Stimulated activated naive CD8-positive, alpha-beta T cell treated with anti-CD3 and anti-CD28 coated beads, Interleukin-15, amount 100 ng/mL, for 72 hours (primary cell): ENCODE data around the gene RHCG.

Experiments
- ATAC-seq: fragments of 150-1000 bp; cut with Tn5 transposase; 2 replicates; pipeline ENCODE4 v1.10.0; 2021; ENCODE audit warnings: mild to moderate bottlenecking, moderate library complexity
- DNase-seq, 2 donors: peaks; one replicate each; pipeline ENCODE4 v3.0.0; 2021 to 2022
- H3K27ac Mint-ChIP-seq, 2 donors: one replicate each; pipeline ENCODE4 v1.8.0; 2022; ENCODE audit warnings: mild to moderate bottlenecking in 2 of 2, mixed read lengths in 2 of 2, moderate library complexity in 2 of 2
- H3K27me3 Mint-ChIP-seq: one replicate; pipeline ENCODE4 v1.8.0; 2022; ENCODE audit warnings: mixed read lengths
- H3K4me1 Mint-ChIP-seq: one replicate; pipeline ENCODE4 v1.8.0; 2022; ENCODE audit warnings: mild to moderate bottlenecking, mixed read lengths
- H3K4me3 Mint-ChIP-seq, 2 donors: one replicate each; pipeline ENCODE4 v1.8.0; 2022; ENCODE audit warnings: mild to moderate bottlenecking in 2 of 2, mixed read lengths in 2 of 2, moderate library complexity in 1 of 2
- H3K9me3 Mint-ChIP-seq, 2 donors: one replicate each; pipeline ENCODE4 v1.8.0; 2022; ENCODE audit warnings: mixed read lengths in 2 of 2

RHCG gene

DNA sequence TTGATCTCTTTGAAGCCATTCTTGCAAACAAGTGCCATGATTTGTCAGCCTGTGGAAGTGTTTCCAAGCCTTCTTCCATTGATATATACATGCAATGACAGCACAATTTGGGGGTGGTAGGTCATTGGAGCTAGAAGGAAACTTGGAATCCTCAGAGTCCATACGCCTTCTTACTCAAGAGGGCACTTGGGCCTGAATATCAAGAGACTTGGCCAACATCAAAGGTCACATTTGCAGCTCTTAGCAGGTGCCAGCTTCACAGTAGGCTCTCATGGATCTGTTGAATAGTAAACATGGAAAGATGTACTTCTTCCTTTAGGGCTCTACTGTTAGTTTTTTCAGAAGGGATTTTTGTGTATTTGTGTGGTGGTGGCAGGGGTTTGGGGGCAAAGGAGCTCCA lies 50.9 kb downstream of the RHCG start:
- ATAC-seq (no peak), DNase-seq (no peak)
- Mint-ChIP-seq H3K4me1 (no peaks in the 10 kb centered on the region), H3K9me3 (no peaks in the 10 kb centered on the region), H3K27ac (no peak overlapping the region), H3K27me3 (peaks cover 80% of the 10 kb centered on the region), H3K4me3 (no peak overlapping the region)

DNA sequence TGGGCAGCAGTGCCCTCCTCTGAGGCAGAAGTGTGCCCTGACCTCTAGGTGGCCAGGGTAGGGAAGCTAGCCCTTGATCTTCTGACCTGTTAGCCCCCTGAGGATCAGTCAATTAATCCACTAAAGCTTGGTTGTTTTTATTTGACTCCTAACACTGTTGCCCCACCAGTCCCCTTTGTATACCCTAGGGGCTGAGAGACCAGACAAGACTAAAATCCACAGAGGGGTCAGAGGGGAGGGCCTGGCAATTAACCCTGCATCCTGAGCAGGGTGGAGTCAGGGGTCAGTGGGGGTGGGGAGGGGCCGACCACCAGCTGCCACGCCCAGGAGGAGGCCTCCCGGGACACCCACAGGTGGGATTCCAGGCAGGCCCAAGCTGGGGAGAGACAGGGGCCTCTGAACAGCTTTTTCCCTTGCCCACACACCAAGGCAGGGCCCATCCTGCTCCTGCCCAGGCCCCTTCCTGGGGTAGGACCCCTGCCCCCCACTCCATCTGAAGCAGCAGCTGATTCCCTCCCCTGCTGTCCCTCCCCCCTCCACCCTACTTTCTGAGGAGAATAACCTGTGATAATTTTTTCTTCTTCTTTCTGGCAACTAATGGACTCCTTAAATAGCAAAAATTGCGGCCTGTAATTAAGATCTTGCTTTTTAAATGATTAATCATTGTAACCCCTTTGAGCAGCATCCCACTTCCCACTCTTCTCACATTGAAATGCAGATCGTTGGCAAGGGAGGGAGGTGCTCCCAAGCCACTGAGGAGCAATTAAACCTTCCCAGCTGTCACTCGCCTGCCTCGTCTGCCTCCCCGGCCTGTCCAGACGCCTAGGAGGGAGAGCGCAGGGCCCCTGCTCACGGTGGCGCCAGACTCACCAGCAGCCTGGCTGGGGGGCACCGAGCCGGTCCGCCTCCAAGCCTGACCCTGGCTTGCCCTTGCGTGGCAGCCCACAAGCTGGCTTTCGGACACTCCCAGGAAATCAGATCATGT lies 51.9 kb downstream of the RHCG start:
- Mint-ChIP-seq H3K4me1 (no peaks in the 10 kb centered on the region), H3K4me3 (no peak overlapping the region), H3K9me3 (no peaks in the 10 kb centered on the region), H3K27ac (no peak overlapping the region), H3K27me3 (peaks cover 77% of the 10 kb centered on the region)
- no peak for DNase-seq
- ATAC-seq, result no peak

GRCh38 chr15:89443581-89443980 lies 52.8 kb downstream of the RHCG start:
- no peak overlapping the region for H3K27ac Mint-ChIP-seq
- H3K9me3 Mint-ChIP-seq, result no peaks in the 10 kb centered on the region
- H3K27me3 Mint-ChIP-seq, result peaks cover 72% of the 10 kb centered on the region
- H3K4me3 Mint-ChIP-seq, result no peak overlapping the region
- DNase-seq (no peak), ATAC-seq (no peak)
- no peaks in the 10 kb centered on the region for H3K4me1 Mint-ChIP-seq

GRCh38 chr15:89442671-89443307 lies 53.6 kb downstream of the RHCG start:
- DNase-seq, result peak; percentile 52 to 60

GRCh38 chr15:89442155-89442554 lies 54.2 kb downstream of the RHCG start:
- Mint-ChIP-seq H3K4me3 (no peak overlapping the region), H3K27ac (no peak overlapping the region), H3K9me3 (no peaks in the 10 kb centered on the region), H3K4me1 (no peaks in the 10 kb centered on the region), H3K27me3 (peaks cover 74% of the 10 kb centered on the region)
- no peak for DNase-seq
- no peak for ATAC-seq

More at GRCh38 chr15:89442671-89443307, 53.6 kb downstream of the RHCG start:
- Mint-ChIP-seq H3K27me3 (peaks cover 72% of the 10 kb centered on the region), H3K4me1 (no peaks in the 10 kb centered on the region), H3K4me3 (no peak overlapping the region), H3K9me3 (no peaks in the 10 kb centered on the region), H3K27ac (peak overlapping the region in 1 of 2 donors; percentile 66)
- peak; percentile 71 for ATAC-seq

- no peaks in the 10 kb centered on the region for H3K9me3 Mint-ChIP-seq
- H3K27me3 Mint-ChIP-seq, result peaks cover 78% of the 10 kb centered on the region
- ATAC-seq (no peak), DNase-seq (no peak)
- no peak overlapping the region for H3K4me3 Mint-ChIP-seq
- H3K27ac Mint-ChIP-seq, result no peak overlapping the region
- no peaks in the 10 kb centered on the region for H3K4me1 Mint-ChIP-seq
Measured at GRCh38 chr15:89441295-89441812, 55.0 kb downstream of the RHCG start.

- no peak overlapping the region for H3K27ac Mint-ChIP-seq
- H3K4me3 Mint-ChIP-seq, result no peak overlapping the region
- no peaks in the 10 kb centered on the region for H3K9me3 Mint-ChIP-seq
- no peaks in the 10 kb centered on the region for H3K4me1 Mint-ChIP-seq
- ATAC-seq, result no peak
- DNase-seq, result no peak
- H3K27me3 Mint-ChIP-seq, result peaks cover 73% of the 10 kb centered on the region
Measured at GRCh38 chr15:89439764-89440163, 56.6 kb downstream of the RHCG start.

- Mint-ChIP-seq H3K9me3 (no peaks in the 10 kb centered on the region), H3K27ac (no peak overlapping the region), H3K4me3 (no peak overlapping the region), H3K4me1 (no peaks in the 10 kb centered on the region), H3K27me3 (peaks cover 64% of the 10 kb centered on the region)
- ATAC-seq (no peak), DNase-seq (no peak)
Measured at GRCh38 chr15:89436560-89437311, 59.6 kb downstream of the RHCG start.

- Mint-ChIP-seq H3K9me3 (no peaks in the 10 kb centered on the region), H3K4me3 (no peak overlapping the region), H3K4me1 (peaks cover 5% of the 10 kb centered on the region), H3K27me3 (peaks cover 64% of the 10 kb centered on the region), H3K27ac (no peak overlapping the region)
- DNase-seq (no peak), ATAC-seq (no peak)
Measured at GRCh38 chr15:89435362-89435761, 61.0 kb downstream of the RHCG start.

- no peak for DNase-seq
- H3K27me3 Mint-ChIP-seq, result peaks cover 70% of the 10 kb centered on the region
- H3K9me3 Mint-ChIP-seq, result no peaks in the 10 kb centered on the region
- no peak overlapping the region for H3K4me3 Mint-ChIP-seq
- peaks cover 7% of the 10 kb centered on the region for H3K4me1 Mint-ChIP-seq
- peak overlapping the region in 1 of 2 donors; percentile 21 for H3K27ac Mint-ChIP-seq
- no peak for ATAC-seq
Measured at GRCh38 chr15:89433686-89434085, 62.7 kb downstream of the RHCG start.

DNA sequence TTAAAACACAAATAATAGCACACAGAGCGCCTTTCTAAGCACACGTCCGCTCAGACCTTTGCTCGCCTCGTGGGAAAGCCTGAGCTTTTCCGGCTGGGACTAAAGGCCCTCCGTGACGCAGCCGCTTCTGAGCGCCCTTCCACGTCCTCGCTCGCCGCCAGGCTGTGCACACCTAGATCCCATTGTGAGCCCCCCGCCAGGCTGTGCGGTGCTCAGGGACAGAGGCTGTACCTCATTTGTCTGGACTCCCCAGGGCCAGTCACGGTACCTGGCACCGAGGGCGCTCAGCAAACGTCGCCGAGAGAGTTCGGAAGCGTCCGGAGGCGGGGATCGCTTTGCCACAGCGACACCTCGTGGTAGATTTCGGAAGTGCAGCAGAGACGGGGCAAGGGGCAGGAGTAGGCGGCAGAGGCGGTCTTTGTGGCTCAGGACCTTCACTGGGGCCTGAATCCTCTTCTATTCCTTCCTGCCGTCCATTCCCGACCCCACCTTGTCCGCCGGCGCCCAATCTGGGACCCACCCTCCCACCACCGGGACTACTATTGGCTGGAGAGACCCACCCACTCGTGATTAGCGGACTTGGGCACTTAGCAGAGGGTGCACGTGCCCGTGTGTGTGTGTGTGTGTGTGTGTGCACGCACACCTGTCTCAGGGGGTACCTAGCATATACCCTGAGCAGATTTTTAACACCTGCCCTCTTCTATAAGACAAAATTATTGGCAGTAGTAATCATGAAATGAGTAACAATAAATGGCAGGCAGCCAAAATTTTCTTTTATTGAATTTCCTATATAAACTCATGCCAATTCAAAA lies 65.6 kb downstream of the RHCG start:
- H3K4me3 Mint-ChIP-seq, result peak overlapping the region; percentile 80 to 85
- peaks cover 7% of the 10 kb centered on the region for H3K4me1 Mint-ChIP-seq
- ATAC-seq, result peak; percentile 96
- no peak overlapping the region for H3K27ac Mint-ChIP-seq
- peak; percentile 88 to 93 for DNase-seq
- peaks cover 40% of the 10 kb centered on the region for H3K27me3 Mint-ChIP-seq
- no peaks in the 10 kb centered on the region for H3K9me3 Mint-ChIP-seq

DNA sequence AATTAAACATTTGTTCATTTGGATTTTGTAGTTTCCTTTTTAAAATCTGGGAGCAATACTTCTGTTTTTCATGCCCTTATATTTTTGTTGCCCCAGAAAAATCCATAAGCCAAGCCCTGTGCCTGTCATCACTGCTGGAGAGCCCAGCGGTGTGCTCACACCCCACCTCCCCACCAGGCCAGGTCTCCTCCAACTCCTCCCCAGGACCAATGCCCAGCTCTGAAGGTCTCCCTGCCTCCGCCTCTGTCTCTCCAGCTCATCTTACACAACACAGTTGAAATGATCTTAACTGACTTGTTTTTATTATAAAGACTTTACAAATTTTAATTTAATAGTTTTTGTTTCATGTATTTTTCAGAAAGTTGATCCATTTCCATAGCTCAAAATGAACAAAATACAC lies 66.4 kb downstream of the RHCG start:
- ATAC-seq (no peak), DNase-seq (no peak)
- Mint-ChIP-seq H3K4me3 (no peak overlapping the region), H3K9me3 (no peaks in the 10 kb centered on the region), H3K27ac (no peak overlapping the region), H3K4me1 (peaks cover 7% of the 10 kb centered on the region), H3K27me3 (peaks cover 38% of the 10 kb centered on the region)

- peaks cover 7% of the 10 kb centered on the region for H3K4me1 Mint-ChIP-seq
- no peaks in the 10 kb centered on the region for H3K9me3 Mint-ChIP-seq
- peaks cover 41% of the 10 kb centered on the region for H3K27me3 Mint-ChIP-seq
- no peak overlapping the region for H3K27ac Mint-ChIP-seq
- DNase-seq, result no peak
- ATAC-seq, result no peak
- H3K4me3 Mint-ChIP-seq, result no peak overlapping the region
Measured at GRCh38 chr15:89429023-89429422, 67.4 kb downstream of the RHCG start.

DNA sequence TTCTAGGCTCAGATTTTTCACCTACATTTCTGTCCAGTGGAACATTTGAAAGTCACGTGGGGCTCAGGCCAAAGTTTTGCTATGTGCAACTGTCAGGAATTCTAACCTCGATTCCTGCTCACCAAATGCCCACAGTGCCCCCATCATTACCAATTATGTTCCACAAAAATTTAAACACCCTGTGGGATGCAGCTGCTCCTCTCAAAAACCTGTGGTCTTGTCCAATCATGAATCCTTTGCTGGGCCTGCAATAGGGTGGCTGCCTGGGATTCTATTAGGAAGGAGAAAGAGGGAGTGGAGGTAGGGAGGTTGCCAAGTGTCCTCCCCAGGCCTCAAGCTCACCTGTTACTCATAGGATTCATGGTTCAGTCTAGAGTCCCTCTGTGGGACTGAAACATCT lies 68.1 kb downstream of the RHCG start:
- H3K27ac Mint-ChIP-seq, result no peak overlapping the region
- no peaks in the 10 kb centered on the region for H3K9me3 Mint-ChIP-seq
- peaks cover 47% of the 10 kb centered on the region for H3K27me3 Mint-ChIP-seq
- no peak for DNase-seq
- H3K4me3 Mint-ChIP-seq, result no peak overlapping the region
- peaks cover 7% of the 10 kb centered on the region for H3K4me1 Mint-ChIP-seq
- ATAC-seq, result no peak

- DNase-seq, result no peak
- Mint-ChIP-seq H3K27ac (no peak overlapping the region), H3K4me1 (peaks cover 7% of the 10 kb centered on the region), H3K9me3 (no peaks in the 10 kb centered on the region), H3K27me3 (peaks cover 50% of the 10 kb centered on the region), H3K4me3 (no peak overlapping the region)
- no peak for ATAC-seq
Measured at GRCh38 chr15:89426500-89426899, 69.9 kb downstream of the RHCG start.
